HG03097 (cell line): ENCODE data around the gene PPOX.

Experiments
- ATAC-seq: cut with Tn5 transposase; IDR thresholded peaks from one replicate; pipeline ENCODE4 v1.9.1; 2021; ENCODE audit not compliant: unreplicated experiment, low FRiP score

Gene PPOX

GRCh38 chr1:161145832-161146231 is 20.4 kb upstream of the PPOX start:
- ATAC-seq = no peak

DNA sequence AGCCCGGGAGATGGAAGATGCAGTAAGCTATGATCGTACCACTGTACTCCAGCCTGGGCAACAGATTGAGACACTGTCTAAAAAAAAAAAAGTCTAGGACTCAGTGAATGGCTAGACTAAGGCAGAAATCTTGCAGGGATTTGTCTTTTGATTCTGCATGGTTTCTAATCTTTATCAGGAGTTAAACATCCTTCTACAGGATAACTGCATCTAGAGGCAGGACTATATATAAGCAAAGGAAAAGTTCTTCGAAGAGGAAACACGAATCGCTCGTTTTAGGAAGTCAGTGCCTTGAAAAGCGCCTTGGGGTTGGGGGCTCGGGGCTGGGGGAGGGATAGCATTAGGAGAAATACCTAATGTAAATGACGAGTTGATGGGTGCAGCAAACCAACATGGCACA is 13.1 kb upstream of the PPOX start:
- ATAC-seq = no peak

DNA sequence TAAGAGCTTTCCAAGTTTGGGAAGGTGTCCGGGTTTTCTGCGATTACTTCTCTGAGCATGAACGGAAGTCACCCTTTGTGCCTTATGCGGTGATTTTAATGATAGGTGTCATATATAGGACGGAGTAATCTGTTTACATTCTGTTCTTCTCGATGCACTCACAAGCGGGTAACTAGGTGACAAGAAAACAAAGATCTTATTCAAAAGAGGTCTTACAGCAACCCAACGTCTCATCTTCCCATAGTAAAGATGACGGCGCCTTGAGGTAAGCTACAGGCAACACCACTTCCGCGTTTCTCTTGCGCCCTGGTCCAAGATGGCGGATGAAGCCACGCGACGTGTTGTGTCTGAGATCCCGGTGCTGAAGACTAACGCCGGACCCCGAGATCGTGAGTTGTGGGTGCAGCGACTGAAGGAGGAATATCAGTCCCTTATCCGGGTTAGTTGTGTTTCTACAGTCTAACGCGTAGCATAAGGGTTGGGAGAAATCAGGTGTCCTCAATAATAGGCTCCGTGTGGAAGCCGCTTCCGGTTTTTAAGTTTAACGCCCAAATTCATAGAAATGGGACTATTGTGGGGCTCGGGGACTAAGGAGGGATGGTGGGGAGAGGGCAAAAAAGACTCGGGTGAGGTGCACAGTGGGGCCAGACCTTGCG is 12.4 kb upstream of the PPOX start, which contains the start of gene UFC1:
TSS of gene UFC1 (plus strand) at position 297 of the 656 bp plus-strand sequence. CDS start at position 317, 20 bp downstream.
- ATAC-seq = peak; percentile 80

DNA sequence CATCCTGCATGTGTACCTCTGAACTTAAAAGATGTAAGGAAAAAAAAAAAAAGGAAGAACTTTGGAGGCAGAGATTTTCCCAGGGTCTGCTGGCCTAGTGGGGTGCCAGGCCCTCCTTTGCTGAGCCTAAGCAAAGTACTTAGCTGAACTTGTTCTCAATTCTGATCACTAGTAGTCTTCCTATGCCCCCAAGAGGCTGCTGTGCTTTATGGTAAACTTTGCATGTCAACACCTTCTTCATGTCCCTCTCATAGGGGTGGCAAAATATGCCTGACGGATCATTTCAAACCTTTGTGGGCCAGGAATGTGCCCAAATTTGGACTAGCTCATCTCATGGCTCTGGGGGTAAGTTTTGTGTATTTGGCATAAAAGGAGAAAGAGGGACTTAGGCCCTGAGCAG is 8.4 kb upstream of the PPOX start:
- ATAC-seq = no peak

GRCh38 chr1:161158316-161159010 is 7.8 kb upstream of the PPOX start:
- ATAC-seq = no peak

- ATAC-seq = peak; percentile 67
These were observed 6.9 kb upstream of the PPOX start, which contains the start of gene USP21 for GRCh38 chr1:161159087-161159912. USP21 (plus strand) TSS chr1:161159500; CDS start chr1:161160641, 1,141 bp downstream.

GRCh38 chr1:161159913-161160243 is 6.3 kb upstream of the PPOX start:
- ATAC-seq = no peak

- no peak for ATAC-seq
These were observed 5.5 kb upstream of the PPOX start for GRCh38 chr1:161160671-161161145.

DNA sequence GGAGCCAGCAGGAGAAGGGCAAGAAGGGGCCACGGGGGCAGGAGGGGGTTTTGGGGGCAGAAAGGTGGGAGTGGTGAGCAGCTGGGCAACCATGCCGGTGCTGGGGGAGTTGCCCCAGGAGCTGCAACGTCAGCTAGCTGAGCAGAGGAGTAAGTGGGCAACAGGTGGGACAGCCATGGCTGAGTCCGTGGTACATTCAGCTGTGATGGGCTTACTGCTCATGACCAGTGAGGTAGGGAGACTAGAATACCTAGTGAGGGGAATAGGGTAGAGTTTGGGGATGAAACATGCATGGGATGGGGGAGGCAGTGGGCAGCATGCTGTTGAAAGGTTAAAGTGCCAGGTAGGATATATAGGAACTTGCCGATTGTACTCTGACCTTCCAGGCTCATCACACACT is 4.6 kb upstream of the PPOX start:
- no peak for ATAC-seq

- ATAC-seq = no peak
These were observed 4.2 kb upstream of the PPOX start for GRCh38 chr1:161162052-161162451.

- no peak for ATAC-seq
These were observed 3.4 kb upstream of the PPOX start for GRCh38 chr1:161162806-161163205.

DNA sequence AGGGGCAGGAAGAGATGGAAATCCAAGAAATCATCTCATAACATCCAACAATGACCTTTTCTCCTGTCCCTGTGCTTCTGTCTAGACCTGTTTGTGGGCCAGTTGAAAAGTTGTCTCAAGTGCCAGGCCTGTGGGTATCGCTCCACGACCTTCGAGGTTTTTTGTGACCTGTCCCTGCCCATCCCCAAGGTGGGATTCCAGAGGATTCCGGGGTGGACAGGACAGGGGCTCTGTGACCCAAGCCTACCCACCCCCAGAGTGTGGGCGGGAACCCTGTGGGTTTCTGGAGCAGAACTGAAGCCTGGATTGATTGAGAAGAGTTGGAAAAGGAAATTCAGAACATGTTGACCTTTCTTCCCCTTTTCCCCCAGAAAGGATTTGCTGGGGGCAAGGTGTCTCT is 2.4 kb upstream of the PPOX start:
- no peak for ATAC-seq

DNA sequence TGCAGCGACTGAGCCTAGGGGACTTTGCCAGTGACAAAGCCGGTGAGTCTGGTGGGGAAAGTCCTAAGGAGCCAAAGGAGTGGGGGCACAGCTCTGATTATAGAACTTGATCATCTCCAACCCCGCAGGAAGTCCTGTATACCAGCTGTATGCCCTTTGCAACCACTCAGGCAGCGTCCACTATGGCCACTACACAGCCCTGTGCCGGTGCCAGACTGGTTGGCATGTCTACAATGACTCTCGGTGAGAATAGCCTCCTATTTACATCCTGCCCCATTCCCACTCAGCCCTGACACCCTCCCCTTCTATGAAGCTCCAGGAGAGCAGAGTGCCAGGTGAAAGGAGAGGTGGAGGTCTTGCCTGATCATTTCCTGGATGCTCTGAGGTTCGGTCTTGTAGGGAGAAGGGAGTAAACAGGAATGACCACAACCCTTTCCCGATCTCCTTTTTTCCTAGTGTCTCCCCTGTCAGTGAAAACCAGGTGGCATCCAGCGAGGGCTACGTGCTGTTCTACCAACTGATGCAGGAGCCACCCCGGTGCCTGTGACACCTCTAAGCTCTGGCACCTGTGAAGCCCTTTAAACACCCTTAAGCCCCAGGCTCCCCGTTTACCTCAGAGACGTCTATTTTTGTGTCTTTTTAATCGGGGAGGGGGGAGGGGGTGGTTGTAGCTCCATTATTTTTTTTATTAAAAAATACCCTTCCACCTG is 1.2 kb upstream of the PPOX start:
- ATAC-seq = no peak

- ATAC-seq = no peak
These were observed 683 bp downstream of the PPOX start for GRCh38 chr1:161166669-161167548.

DNA sequence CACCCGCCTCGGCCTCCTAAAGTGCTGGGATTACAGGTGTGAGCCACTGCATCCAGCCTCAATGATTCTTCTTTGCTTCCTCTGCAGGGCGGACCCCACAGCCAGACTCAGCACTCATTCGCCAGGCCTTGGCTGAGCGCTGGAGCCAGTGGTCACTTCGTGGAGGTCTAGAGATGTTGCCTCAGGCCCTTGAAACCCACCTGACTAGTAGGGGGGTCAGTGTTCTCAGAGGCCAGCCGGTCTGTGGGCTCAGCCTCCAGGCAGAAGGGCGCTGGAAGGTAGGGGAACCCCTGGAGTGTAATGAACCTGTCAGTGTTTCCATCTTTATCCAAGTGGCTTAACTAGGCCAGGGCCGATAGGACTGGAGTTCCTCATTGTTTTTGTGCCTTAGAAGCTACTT is 2.7 kb downstream of the PPOX start:
- no peak for ATAC-seq

DNA sequence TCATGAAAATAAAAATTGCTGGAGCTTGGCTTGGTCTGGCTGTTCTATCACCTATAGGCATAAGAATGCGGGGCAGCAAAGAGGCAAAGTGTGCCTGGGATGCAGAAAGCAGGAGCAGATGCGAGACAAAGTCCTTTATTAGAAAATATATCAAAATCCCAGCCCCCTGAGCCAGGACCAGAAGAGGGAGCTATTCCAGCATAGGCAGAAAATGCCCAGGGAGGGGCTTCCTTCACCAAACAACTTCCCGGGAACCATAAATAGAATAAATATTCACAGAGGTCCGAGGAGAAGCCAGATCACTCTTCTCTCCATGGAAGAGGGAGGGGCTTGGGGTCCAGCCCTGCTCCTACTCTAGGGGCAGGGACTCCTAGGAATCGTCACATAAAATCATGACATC is 5.0 kb downstream of the PPOX start:
- no peak for ATAC-seq

GRCh38 chr1:161171696-161172095 is 5.5 kb downstream of the PPOX start:
- ATAC-seq = no peak

- ATAC-seq = no peak
These were observed 6.1 kb downstream of the PPOX start for GRCh38 chr1:161172349-161172748.

- no peak for ATAC-seq
These were observed 6.7 kb downstream of the PPOX start for GRCh38 chr1:161172776-161173376.
